Activated T-cell treated with anti-CD3 and anti-CD28 coated beads, Interleukin-2, amount 50 U/mL, for 72 hours (primary cell): Measurements from ENCODE around the gene KLK12. TPM values are rescaled to one million over a fixed set of nuclear protein-coding genes. Genes with fewer than 3 reads are reported as not detected.

ENCODE experiments used
- ATAC-seq, 2 donors: fragments of 150-1000 bp; cut with Tn5 transposase; replicated peaks in 1 of 2; 2 replicates each; pipeline ENCODE4 v1.10.0; 2021; ENCODE audit warnings: moderate library complexity in 2 of 2, mild to moderate bottlenecking in 1 of 2
- DNase-seq, 2 donors: peaks; one replicate each; pipeline ENCODE4 v3.0.0; 2021 to 2022; ENCODE audit warnings: mixed read lengths in 1 of 2
- H3K27ac Mint-ChIP-seq: one replicate; pipeline ENCODE4 v1.8.0; 2022; ENCODE audit warnings: mild to moderate bottlenecking, moderate library complexity, mixed read lengths
- H3K27me3 Mint-ChIP-seq: one replicate; pipeline ENCODE4 v1.8.0; 2022; ENCODE audit warnings: low read depth, mixed read lengths
- H3K36me3 Mint-ChIP-seq, 2 donors: one replicate each; pipeline ENCODE4 v1.8.0; 2022; ENCODE audit warnings: mixed read lengths in 2 of 2, mild to moderate bottlenecking in 1 of 2; ENCODE audit not compliant: insufficient read depth in 2 of 2
- H3K4me1 Mint-ChIP-seq: one replicate; pipeline ENCODE4 v1.8.0; 2022; ENCODE audit warnings: low read depth, mixed read lengths
- H3K4me3 Mint-ChIP-seq, 2 donors: one replicate each; pipeline ENCODE4 v1.8.0; 2022; ENCODE audit warnings: mild to moderate bottlenecking in 2 of 2, mixed read lengths in 2 of 2, moderate library complexity in 2 of 2
- H3K9me3 Mint-ChIP-seq, 2 donors: one replicate each; pipeline ENCODE4 v1.8.0; 2022; ENCODE audit warnings: mixed read lengths in 2 of 2
- total RNA-seq, 2 donors: library from RNA; stranded (reverse); gene quantifications; one replicate each; pipeline ENCODE4 v1.2.3, GENCODE V29; 2022

Gene KLK12
- total RNA-seq, 2 donors from 2014 or later = not detected

- Mint-ChIP-seq H3K4me3 (peak within 1 kb of the TSS; percentile 83 to 94), H3K4me1 (peaks cover 21% of the 10 kb centered on the region), H3K9me3 (no peaks in the 10 kb centered on the region), H3K27ac (no peak within 1 kb of the TSS), H3K36me3 (peaks cover 3 to 5% of the 10 kb centered on the region in 2 donors), H3K27me3 (peaks cover 59% of the 10 kb centered on the region)
- DNase-seq (no peak), ATAC-seq (no peak)
These were observed 15.3 kb downstream of the KLK12 start, which contains the start of gene KLK10 for GRCh38 chr19:51019544-51019925. TSS of gene KLK10 (minus strand) at chr19:51019709. CDS start at chr19:51019130, 579 bp downstream.

- peak overlapping the region; percentile 83 to 94 for H3K4me3 Mint-ChIP-seq
- no peak overlapping the region for H3K27ac Mint-ChIP-seq
- ATAC-seq = no peak
These were observed 15.9 kb downstream of the KLK12 start for GRCh38 chr19:51018745-51019543.

GRCh38 chr19:51016798-51017683 is 17.8 kb downstream of the KLK12 start:
- peaks cover 3 to 5% of the 10 kb centered on the region in 2 donors for H3K36me3 Mint-ChIP-seq
- peaks cover 72% of the 10 kb centered on the region for H3K27me3 Mint-ChIP-seq
- H3K4me3 Mint-ChIP-seq = peak overlapping the region; percentile 50 to 70
- H3K9me3 Mint-ChIP-seq = no peaks in the 10 kb centered on the region
- peak in 1 of 2 donors; percentile 49 for ATAC-seq
- H3K4me1 Mint-ChIP-seq = peaks cover 21% of the 10 kb centered on the region
- DNase-seq = peak; percentile 31 to 65
- H3K27ac Mint-ChIP-seq = no peak overlapping the region

More at GRCh38 chr19:51018745-51019543, 15.9 kb downstream of the KLK12 start:
- H3K9me3 Mint-ChIP-seq = no peaks in the 10 kb centered on the region
- peaks cover 21% of the 10 kb centered on the region for H3K4me1 Mint-ChIP-seq
- DNase-seq = no peak
- H3K27me3 Mint-ChIP-seq = peaks cover 64% of the 10 kb centered on the region
- H3K36me3 Mint-ChIP-seq = peaks cover 3 to 5% of the 10 kb centered on the region in 2 donors

GRCh38 chr19:51015691-51016267 is 19.0 kb downstream of the KLK12 start:
- Mint-ChIP-seq H3K36me3 (peaks cover 3 to 5% of the 10 kb centered on the region in 2 donors), H3K4me1 (peaks cover 21% of the 10 kb centered on the region), H3K27me3 (peaks cover 72% of the 10 kb centered on the region), H3K4me3 (no peak overlapping the region), H3K27ac (no peak overlapping the region), H3K9me3 (no peaks in the 10 kb centered on the region)
- DNase-seq (no peak), ATAC-seq (no peak)

GRCh38 chr19:51014242-51014641 is 20.6 kb downstream of the KLK12 start:
- peaks cover 21% of the 10 kb centered on the region for H3K4me1 Mint-ChIP-seq
- DNase-seq (no peak), ATAC-seq (no peak)
- H3K36me3 Mint-ChIP-seq = peaks cover 3 to 5% of the 10 kb centered on the region in 2 donors
- H3K27ac Mint-ChIP-seq = no peak overlapping the region
- no peak overlapping the region for H3K4me3 Mint-ChIP-seq
- peaks cover 66% of the 10 kb centered on the region for H3K27me3 Mint-ChIP-seq
- H3K9me3 Mint-ChIP-seq = no peaks in the 10 kb centered on the region

- H3K36me3 Mint-ChIP-seq = peaks cover 0 to 2% of the 10 kb centered on the region in 2 donors
- DNase-seq = no peak
- H3K4me3 Mint-ChIP-seq = no peak overlapping the region
- no peak overlapping the region for H3K27ac Mint-ChIP-seq
- no peak for ATAC-seq
- H3K4me1 Mint-ChIP-seq = peaks cover 10% of the 10 kb centered on the region
- H3K9me3 Mint-ChIP-seq = no peaks in the 10 kb centered on the region
- peaks cover 55% of the 10 kb centered on the region for H3K27me3 Mint-ChIP-seq
These were observed 22.1 kb downstream of the KLK12 start for GRCh38 chr19:51012661-51013190.

- H3K9me3 Mint-ChIP-seq = no peaks in the 10 kb centered on the region
- H3K4me3 Mint-ChIP-seq = no peak overlapping the region
- no peaks in the 10 kb centered on the region for H3K36me3 Mint-ChIP-seq
- DNase-seq (no peak), ATAC-seq (no peak)
- H3K4me1 Mint-ChIP-seq = no peaks in the 10 kb centered on the region
- H3K27me3 Mint-ChIP-seq = peaks cover 30% of the 10 kb centered on the region
- no peak overlapping the region for H3K27ac Mint-ChIP-seq
These were observed 24.6 kb downstream of the KLK12 start for GRCh38 chr19:51010066-51010795.

GRCh38 chr19:51009061-51009891 is 25.5 kb downstream of the KLK12 start:
- Mint-ChIP-seq H3K27ac (no peak overlapping the region), H3K36me3 (no peaks in the 10 kb centered on the region), H3K4me1 (no peaks in the 10 kb centered on the region), H3K9me3 (no peaks in the 10 kb centered on the region), H3K27me3 (peaks cover 20% of the 10 kb centered on the region), H3K4me3 (no peak overlapping the region)
- ATAC-seq = no peak
- DNase-seq = no peak

GRCh38 chr19:51007488-51007887 is 27.3 kb downstream of the KLK12 start:
- H3K4me1 Mint-ChIP-seq = no peaks in the 10 kb centered on the region
- H3K27ac Mint-ChIP-seq = no peak overlapping the region
- H3K36me3 Mint-ChIP-seq = no peaks in the 10 kb centered on the region
- no peaks in the 10 kb centered on the region for H3K9me3 Mint-ChIP-seq
- DNase-seq (no peak), ATAC-seq (no peak)
- peaks cover 13% of the 10 kb centered on the region for H3K27me3 Mint-ChIP-seq
- H3K4me3 Mint-ChIP-seq = no peak overlapping the region

GRCh38 chr19:51006406-51006805 is 28.4 kb downstream of the KLK12 start:
- Mint-ChIP-seq H3K4me3 (no peak overlapping the region), H3K4me1 (no peaks in the 10 kb centered on the region), H3K36me3 (no peaks in the 10 kb centered on the region), H3K27ac (no peak overlapping the region), H3K9me3 (no peaks in the 10 kb centered on the region), H3K27me3 (peaks cover 24% of the 10 kb centered on the region)
- ATAC-seq (no peak), DNase-seq (no peak)

GRCh38 chr19:51005248-51005647 is 29.6 kb downstream of the KLK12 start:
- H3K9me3 Mint-ChIP-seq = no peaks in the 10 kb centered on the region
- peaks cover 18% of the 10 kb centered on the region for H3K27me3 Mint-ChIP-seq
- H3K4me3 Mint-ChIP-seq = no peak overlapping the region

GRCh38 chr19:51003316-51003715 is 31.5 kb downstream of the KLK12 start:
- peaks cover 23% of the 10 kb centered on the region for H3K27me3 Mint-ChIP-seq
- no peaks in the 10 kb centered on the region for H3K4me1 Mint-ChIP-seq
- H3K36me3 Mint-ChIP-seq = no peaks in the 10 kb centered on the region
- H3K9me3 Mint-ChIP-seq = no peaks in the 10 kb centered on the region
- no peak overlapping the region for H3K27ac Mint-ChIP-seq
- no peak overlapping the region for H3K4me3 Mint-ChIP-seq
- ATAC-seq (no peak), DNase-seq (no peak)

More at GRCh38 chr19:51005248-51005647, 29.6 kb downstream of the KLK12 start:
- Mint-ChIP-seq H3K36me3 (no peaks in the 10 kb centered on the region), H3K4me1 (no peaks in the 10 kb centered on the region), H3K27ac (no peak overlapping the region)
- ATAC-seq (no peak), DNase-seq (no peak)
